ENCODE measurements around the gene TNPO2.

- TF ChIP-seq ZNF747 (tag by site-specific recombination; IDR thresholded peaks at IDR 0.05) = no peak
- no peak for TF ChIP-seq ZNF777 (tag by site-specific recombination; IDR thresholded peaks at IDR 0.05; ENCODE audit: borderline replicate concordance)
- TF ChIP-seq ZEB2 (tag by site-specific recombination; IDR thresholded peaks at IDR 0.05) = no peak
- TF ChIP-seq, protein P1, sequence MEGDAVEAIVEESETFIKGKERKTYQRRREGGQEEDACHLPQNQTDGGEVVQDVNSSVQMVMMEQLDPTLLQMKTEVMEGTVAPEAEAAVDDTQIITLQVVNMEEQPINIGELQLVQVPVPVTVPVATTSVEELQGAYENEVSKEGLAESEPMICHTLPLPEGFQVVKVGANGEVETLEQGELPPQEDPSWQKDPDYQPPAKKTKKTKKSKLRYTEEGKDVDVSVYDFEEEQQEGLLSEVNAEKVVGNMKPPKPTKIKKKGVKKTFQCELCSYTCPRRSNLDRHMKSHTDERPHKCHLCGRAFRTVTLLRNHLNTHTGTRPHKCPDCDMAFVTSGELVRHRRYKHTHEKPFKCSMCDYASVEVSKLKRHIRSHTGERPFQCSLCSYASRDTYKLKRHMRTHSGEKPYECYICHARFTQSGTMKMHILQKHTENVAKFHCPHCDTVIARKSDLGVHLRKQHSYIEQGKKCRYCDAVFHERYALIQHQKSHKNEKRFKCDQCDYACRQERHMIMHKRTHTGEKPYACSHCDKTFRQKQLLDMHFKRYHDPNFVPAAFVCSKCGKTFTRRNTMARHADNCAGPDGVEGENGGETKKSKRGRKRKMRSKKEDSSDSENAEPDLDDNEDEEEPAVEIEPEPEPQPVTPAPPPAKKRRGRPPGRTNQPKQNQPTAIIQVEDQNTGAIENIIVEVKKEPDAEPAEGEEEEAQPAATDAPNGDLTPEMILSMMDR (tag by site-specific recombination; IDR thresholded peaks at IDR 0.05) = no peak
Observed at GRCh38 chr19:12772323-12772722, 48.6 kb upstream of the TNPO2 start.
